T-helper 1 cell treated with Interleukin-12 subunit alpha and Interleukin-12 subunit beta and Interleukin-4 antibody, amounts not matched to agents 30 μg/mL and 1 μg/mL, for 36 hours (primary cell): ENCODE data around the gene SPOP.

Source experiments
- H3K27ac Mint-ChIP-seq: one replicate; pipeline ENCODE4 v1.8.0; 2021; ENCODE audit warnings: mild to moderate bottlenecking, mixed read lengths
- H3K27me3 Mint-ChIP-seq: one replicate; pipeline ENCODE4 v1.8.0; 2021; ENCODE audit warnings: low read depth, mixed read lengths
- H3K36me3 Mint-ChIP-seq: one replicate; pipeline ENCODE4 v1.8.0; 2021; ENCODE audit warnings: low read depth, mixed read lengths
- H3K4me1 Mint-ChIP-seq: one replicate; pipeline ENCODE4 v1.8.0; 2021; ENCODE audit warnings: low read depth, mixed read lengths
- H3K4me3 Mint-ChIP-seq: one replicate; pipeline ENCODE4 v1.8.0; 2021; ENCODE audit warnings: mild to moderate bottlenecking, moderate library complexity, mixed read lengths
- H3K9me3 Mint-ChIP-seq: one replicate; pipeline ENCODE4 v1.8.0; 2021; ENCODE audit warnings: mixed read lengths

SPOP gene

DNA sequence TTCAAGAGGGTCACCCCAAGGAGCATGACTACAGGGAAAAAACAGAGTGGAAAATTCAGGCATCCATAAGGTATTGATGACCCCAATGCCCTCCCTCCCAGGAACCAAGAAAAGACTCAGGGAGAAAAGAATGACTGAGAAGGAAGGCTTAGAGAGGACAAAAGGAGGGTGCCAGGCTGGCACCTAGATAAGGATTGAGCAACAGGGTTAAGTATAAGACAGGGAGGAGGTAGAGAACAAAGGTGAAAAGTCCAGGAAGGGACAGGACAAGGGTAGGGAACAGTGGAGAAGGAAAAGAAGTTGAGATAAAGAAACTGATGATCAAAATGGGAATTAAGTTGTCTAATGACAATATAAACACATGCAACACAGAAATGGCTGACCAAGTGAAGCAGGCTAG is 27.4 kb upstream of the SPOP start:
- Mint-ChIP-seq H3K27ac (peak overlapping the region; percentile 52), H3K9me3 (no peaks in the 10 kb centered on the region), H3K4me3 (peak overlapping the region; percentile 43), H3K27me3 (no peaks in the 10 kb centered on the region), H3K4me1 (peaks cover 30% of the 10 kb centered on the region), H3K36me3 (peaks cover 39% of the 10 kb centered on the region)

- Mint-ChIP-seq H3K4me3 (no peak overlapping the region), H3K27ac (no peak overlapping the region)
Measured at GRCh38 chr17:49703557-49704277, 25.8 kb upstream of the SPOP start.

DNA sequence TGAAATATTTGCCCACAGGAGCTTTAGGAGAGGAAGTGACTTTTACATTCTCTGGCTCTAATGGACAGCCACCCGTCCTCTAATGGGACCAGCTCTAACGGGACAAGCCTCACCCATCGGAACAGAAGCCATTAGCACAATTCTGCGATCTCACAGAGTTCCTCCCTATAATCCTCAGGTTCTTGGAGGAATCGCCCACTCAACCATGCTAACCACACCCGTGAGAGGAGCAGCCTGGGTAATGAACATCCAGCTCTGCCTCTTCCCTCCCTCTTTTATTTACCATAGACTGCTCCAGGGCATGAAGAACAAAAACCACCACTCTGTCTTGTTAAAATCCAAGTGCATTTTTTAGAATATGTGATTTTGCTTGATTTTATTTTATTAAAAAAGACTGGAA is 23.1 kb upstream of the SPOP start:
- Mint-ChIP-seq H3K4me1 (peaks cover 12% of the 10 kb centered on the region), H3K4me3 (no peak overlapping the region), H3K27me3 (no peaks in the 10 kb centered on the region), H3K27ac (no peak overlapping the region), H3K36me3 (peaks cover 36% of the 10 kb centered on the region), H3K9me3 (no peaks in the 10 kb centered on the region)

More at GRCh38 chr17:49703557-49704277, 25.8 kb upstream of the SPOP start:
- Mint-ChIP-seq H3K36me3 (peaks cover 46% of the 10 kb centered on the region), H3K27me3 (no peaks in the 10 kb centered on the region), H3K4me1 (peaks cover 19% of the 10 kb centered on the region), H3K9me3 (no peaks in the 10 kb centered on the region)

DNA sequence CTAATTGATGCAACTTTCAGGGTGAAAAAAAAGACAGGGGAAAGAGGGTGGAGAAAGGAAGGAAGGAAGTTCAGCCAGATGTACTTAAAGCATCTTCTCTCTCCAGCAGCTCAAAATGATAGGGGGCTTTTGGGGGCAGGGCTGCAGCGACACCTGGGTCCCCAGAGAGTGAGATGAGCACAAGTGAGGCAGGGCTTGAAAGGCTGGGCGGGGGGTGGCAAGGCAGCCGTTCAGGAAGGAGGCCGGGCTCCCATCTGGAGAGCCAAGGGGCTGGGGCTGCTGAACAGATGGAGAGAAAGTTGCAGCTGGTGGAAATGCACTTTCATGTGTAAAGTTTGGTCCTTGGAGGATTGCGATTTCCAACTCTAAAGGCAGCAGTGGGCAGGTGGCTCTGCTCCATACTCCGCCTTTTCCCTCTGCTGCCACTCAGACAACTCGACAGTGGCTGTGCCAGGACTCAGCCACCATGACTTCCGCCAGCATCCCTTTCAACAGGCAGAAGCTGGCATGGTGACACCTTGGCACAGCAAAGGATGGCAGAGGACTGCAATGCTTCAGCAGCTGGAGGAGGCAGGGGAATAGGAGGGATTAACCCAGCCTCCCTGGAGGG is 22.2 kb upstream of the SPOP start:
- no peak overlapping the region for H3K27ac Mint-ChIP-seq
- peaks cover 31% of the 10 kb centered on the region for H3K36me3 Mint-ChIP-seq
- no peak overlapping the region for H3K4me3 Mint-ChIP-seq
- no peaks in the 10 kb centered on the region for H3K27me3 Mint-ChIP-seq
- H3K4me1 Mint-ChIP-seq = peaks cover 19% of the 10 kb centered on the region
- no peaks in the 10 kb centered on the region for H3K9me3 Mint-ChIP-seq

DNA sequence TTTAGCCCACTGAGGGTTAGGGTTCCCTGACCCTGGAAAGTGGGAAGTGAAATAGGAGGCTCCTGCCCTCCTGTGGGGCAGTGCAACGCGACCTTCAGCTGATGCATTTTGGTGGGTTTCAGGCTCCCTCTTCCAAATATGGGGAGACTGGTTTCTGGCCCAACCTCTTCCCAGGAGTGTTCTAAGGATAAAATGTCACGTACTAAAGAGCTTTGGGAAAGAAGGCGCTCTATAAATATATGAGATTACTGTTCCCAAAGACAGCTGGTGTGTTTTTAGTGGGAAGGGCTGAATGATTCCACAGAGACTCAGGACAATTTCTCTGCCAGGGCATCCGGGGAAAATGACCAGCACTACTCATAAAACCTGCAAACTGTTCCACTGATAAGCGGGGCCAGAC is 20.1 kb upstream of the SPOP start:
- H3K27me3 Mint-ChIP-seq = no peaks in the 10 kb centered on the region
- H3K9me3 Mint-ChIP-seq = no peaks in the 10 kb centered on the region
- H3K36me3 Mint-ChIP-seq = peaks cover 21% of the 10 kb centered on the region
- H3K4me1 Mint-ChIP-seq = peaks cover 24% of the 10 kb centered on the region
- no peak overlapping the region for H3K4me3 Mint-ChIP-seq
- H3K27ac Mint-ChIP-seq = no peak overlapping the region

DNA sequence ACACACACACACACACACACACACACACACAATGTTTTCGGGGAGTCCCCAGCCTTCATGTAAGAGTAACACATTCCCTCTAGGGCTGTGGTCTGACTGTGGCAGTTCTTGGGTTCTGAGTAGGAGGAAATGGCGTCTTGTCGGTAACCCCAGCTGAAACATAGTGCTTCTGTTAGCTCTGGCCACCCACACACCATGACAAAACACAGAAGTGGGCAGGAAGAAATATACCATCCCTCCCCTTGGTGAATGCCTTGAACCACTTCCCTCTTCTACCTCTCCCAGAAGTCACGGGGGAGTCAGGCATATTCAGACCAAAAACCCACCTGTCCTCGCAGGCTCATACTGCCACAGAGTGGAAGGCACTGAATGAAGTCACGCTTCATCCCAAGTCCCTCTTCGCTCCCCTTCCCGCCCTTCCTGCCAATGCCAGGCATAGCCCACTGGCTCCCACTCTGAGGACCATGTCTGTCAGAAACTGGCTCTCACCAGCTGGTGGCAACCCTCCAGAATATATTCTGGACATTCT is 18.4 kb upstream of the SPOP start:
- H3K27ac Mint-ChIP-seq = peak overlapping the region; percentile 87
- no peaks in the 10 kb centered on the region for H3K9me3 Mint-ChIP-seq
- peaks cover 18% of the 10 kb centered on the region for H3K36me3 Mint-ChIP-seq
- H3K4me1 Mint-ChIP-seq = peaks cover 24% of the 10 kb centered on the region
- no peaks in the 10 kb centered on the region for H3K27me3 Mint-ChIP-seq
- peak overlapping the region; percentile 51 for H3K4me3 Mint-ChIP-seq

DNA sequence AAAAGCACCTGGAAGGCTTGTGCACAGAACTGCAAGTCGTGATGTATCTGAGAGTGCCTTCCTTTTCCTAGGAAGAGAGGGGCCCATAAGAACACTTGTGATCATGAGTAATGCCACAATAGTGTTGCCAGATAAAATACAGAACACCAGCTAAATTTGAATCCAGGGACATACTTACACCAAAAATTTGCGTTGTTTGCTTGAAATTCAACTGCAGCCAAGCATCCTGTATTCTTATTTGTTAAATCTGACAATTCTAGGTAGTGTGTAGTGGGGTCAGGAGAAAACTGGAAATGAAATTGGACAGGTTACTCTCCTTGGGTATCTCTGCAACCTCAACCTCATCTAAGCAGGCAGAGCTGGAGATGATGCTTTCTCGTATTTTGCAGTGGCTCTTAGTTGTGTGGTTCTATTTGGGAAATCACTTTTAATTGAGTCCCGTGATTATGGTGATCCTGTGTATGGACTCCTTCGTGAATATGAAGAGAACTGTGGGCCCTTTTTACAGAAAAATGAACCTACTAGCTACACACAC is 17.9 kb upstream of the SPOP start:
- peaks cover 12% of the 10 kb centered on the region for H3K36me3 Mint-ChIP-seq
- H3K27me3 Mint-ChIP-seq = no peaks in the 10 kb centered on the region
- no peaks in the 10 kb centered on the region for H3K9me3 Mint-ChIP-seq
- peak overlapping the region; percentile 51 for H3K4me3 Mint-ChIP-seq
- peaks cover 26% of the 10 kb centered on the region for H3K4me1 Mint-ChIP-seq
- H3K27ac Mint-ChIP-seq = peak overlapping the region; percentile 87

DNA sequence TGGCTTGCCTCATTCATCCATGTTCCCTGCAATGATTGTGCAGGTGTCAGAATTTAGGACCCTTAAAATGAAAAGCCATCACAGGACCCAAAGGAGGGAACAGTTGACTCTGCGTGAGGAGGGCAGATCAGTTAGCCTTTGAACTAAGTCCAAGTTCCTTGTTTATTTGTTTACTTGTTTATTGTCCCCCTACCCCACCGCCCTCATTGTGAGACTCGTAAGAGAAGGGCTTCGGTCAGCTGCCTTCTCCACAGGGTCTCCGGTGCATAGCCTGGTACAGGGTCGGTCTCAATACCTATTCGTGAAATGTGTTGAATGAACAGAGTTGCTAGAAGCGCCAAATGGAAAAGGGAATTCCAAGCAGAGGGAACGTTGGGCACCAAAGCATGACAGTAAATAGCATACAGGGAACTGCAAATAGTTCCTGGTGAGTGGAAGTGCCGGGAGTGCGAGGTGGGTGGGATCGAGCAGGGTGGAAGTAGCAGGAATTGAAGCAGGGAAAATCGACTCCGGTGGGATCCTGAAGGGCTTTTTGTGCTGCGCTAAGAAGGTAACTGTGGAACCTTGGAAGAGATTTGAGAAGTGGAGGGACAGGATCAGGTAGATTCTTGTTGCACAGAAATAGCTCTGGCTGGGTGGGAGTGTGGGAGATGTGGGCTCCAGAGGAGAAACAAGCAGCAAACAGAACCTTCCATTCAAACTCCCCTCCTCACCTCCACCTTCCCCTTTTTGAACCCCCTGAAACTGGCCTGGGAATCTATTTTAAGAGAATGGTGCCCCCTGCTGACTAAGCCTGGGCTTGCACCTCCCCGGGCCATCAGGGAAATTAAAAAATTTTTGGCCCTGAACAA is 17.2 kb upstream of the SPOP start:
- H3K4me3 Mint-ChIP-seq = peak overlapping the region; percentile 4
- peak overlapping the region; percentile 87 for H3K27ac Mint-ChIP-seq
- H3K27me3 Mint-ChIP-seq = no peaks in the 10 kb centered on the region
- no peaks in the 10 kb centered on the region for H3K9me3 Mint-ChIP-seq
- peaks cover 8% of the 10 kb centered on the region for H3K36me3 Mint-ChIP-seq
- H3K4me1 Mint-ChIP-seq = peaks cover 30% of the 10 kb centered on the region

- Mint-ChIP-seq H3K9me3 (no peaks in the 10 kb centered on the region), H3K27ac (no peak overlapping the region), H3K4me1 (peaks cover 41% of the 10 kb centered on the region), H3K36me3 (peaks cover 4% of the 10 kb centered on the region), H3K4me3 (no peak overlapping the region), H3K27me3 (no peaks in the 10 kb centered on the region)
Measured at GRCh38 chr17:49692751-49693150, 14.9 kb upstream of the SPOP start.

GRCh38 chr17:49691677-49692191 is 13.8 kb upstream of the SPOP start:
- H3K27me3 Mint-ChIP-seq = no peaks in the 10 kb centered on the region
- H3K36me3 Mint-ChIP-seq = peaks cover 4% of the 10 kb centered on the region
- peaks cover 45% of the 10 kb centered on the region for H3K4me1 Mint-ChIP-seq
- no peak overlapping the region for H3K4me3 Mint-ChIP-seq
- H3K27ac Mint-ChIP-seq = no peak overlapping the region
- no peaks in the 10 kb centered on the region for H3K9me3 Mint-ChIP-seq

- Mint-ChIP-seq H3K27ac (peak overlapping the region; percentile 29), H3K36me3 (peaks cover 4% of the 10 kb centered on the region), H3K4me1 (peaks cover 39% of the 10 kb centered on the region), H3K9me3 (no peaks in the 10 kb centered on the region), H3K4me3 (peak overlapping the region; percentile 19), H3K27me3 (no peaks in the 10 kb centered on the region)
Measured at GRCh38 chr17:49691086-49691676, 13.3 kb upstream of the SPOP start.

DNA sequence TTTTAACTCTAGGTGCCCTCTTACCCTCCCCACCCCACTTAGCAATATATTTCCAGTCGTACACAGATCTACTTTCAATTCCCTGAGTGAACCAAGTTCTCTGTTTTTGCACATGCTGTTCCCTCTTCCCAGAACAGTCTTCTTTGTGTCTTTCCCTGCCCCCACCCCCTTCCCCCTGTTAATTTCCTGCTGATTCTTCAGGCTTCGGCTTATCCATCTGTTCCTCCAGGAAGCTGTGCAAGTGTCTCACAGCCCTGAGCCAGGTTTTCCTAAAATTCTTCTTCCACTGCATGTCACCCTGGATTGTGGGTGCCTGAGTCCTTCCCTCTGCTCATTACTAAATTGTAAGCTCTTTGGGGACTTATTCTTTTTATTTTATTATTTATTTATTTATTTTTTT is 12.4 kb upstream of the SPOP start:
- H3K27me3 Mint-ChIP-seq = no peaks in the 10 kb centered on the region
- peaks cover 4% of the 10 kb centered on the region for H3K36me3 Mint-ChIP-seq
- H3K9me3 Mint-ChIP-seq = no peaks in the 10 kb centered on the region
- peaks cover 30% of the 10 kb centered on the region for H3K4me1 Mint-ChIP-seq
- peak overlapping the region; percentile 56 for H3K27ac Mint-ChIP-seq
- no peak overlapping the region for H3K4me3 Mint-ChIP-seq

GRCh38 chr17:49688848-49689247 is 11.0 kb upstream of the SPOP start:
- no peaks in the 10 kb centered on the region for H3K27me3 Mint-ChIP-seq
- H3K4me3 Mint-ChIP-seq = peak overlapping the region; percentile 69
- H3K4me1 Mint-ChIP-seq = peaks cover 23% of the 10 kb centered on the region
- H3K36me3 Mint-ChIP-seq = peaks cover 4% of the 10 kb centered on the region
- peak overlapping the region; percentile 77 for H3K27ac Mint-ChIP-seq
- no peaks in the 10 kb centered on the region for H3K9me3 Mint-ChIP-seq
